HG03064 (cell line): ENCODE data around the gene ALX4.

Experiments
- ATAC-seq: cut with Tn5 transposase; IDR thresholded peaks from one replicate; pipeline ENCODE4 v1.9.1; 2021; ENCODE audit warnings: low read depth; ENCODE audit not compliant: unreplicated experiment

The ALX4 gene

DNA sequence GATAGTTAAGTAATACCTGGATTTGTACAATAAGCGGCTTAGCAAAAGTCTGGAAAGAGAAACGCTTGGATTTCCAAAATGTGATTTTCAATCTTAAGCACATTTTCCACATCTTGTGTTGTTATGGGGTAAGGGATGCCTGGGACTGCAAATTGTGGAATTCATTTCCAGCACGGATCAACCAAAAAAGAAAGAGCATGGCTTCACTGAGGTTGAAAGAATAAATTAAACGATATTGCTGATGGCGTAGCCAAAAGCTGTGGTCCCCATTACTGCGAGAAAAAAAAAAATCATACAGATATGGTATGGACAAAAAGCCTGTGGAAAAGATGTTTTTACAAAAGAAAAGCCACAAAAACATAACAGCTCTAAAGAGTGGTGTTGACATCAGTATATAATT lies 26.0 kb upstream of the ALX4 start:
- ATAC-seq = no peak

GRCh38 chr11:44335052-44335760 lies 25.3 kb upstream of the ALX4 start:
- ATAC-seq = no peak

GRCh38 chr11:44334356-44335004 lies 24.5 kb upstream of the ALX4 start:
- no peak for ATAC-seq

DNA sequence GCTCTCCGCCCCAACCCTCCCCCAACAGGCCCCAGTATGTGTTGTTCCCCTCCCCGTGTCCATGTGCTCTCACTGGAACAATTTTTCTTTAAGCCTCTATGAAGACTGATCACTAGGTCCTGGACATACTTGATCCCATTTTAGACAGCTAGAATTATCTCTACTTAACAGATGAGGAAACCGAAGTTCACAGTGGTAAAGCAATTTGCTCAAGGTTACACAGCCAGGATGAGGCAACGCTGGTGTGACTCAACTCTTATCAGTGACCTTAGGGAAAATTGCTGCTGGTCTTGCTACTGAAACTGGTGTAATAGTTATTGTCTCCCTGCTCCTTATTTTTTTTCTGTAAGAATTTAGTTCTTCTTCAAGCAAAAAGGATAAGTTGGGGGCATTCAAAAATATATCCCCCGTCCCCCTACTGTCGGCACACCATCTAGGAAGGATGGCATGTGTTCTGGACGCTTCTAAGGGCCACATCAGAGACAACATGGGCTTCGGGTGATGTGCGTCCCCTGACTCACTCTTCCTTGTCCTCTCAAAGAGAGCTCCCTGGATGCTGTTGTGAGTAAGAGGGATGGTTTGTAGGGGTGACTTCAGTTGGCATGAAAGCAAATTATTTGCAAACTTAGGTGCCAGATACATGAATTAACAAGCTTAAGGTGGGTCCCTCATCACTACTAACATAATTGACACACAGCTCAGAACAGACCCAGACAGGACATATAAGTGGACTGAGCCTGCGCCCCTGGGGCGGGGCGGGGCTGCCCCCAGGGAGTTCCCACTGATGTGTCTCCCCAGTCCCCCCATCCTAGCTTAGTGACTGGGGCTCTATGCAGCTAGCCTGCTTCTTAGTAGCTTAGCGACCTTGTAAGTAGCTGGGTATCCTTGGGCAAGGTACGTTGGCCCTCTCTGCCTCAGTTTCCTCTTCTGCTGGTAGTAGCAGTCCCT lies 23.6 kb upstream of the ALX4 start:
- ATAC-seq = no peak

- no peak for ATAC-seq
Observed at GRCh38 chr11:44332665-44333064, 22.7 kb upstream of the ALX4 start.

- ATAC-seq = no peak
Observed at GRCh38 chr11:44329472-44330230, 19.7 kb upstream of the ALX4 start.

GRCh38 chr11:44328138-44328660 lies 18.3 kb upstream of the ALX4 start:
- no peak for ATAC-seq

- ATAC-seq = no peak
Observed at GRCh38 chr11:44327730-44328129, 17.8 kb upstream of the ALX4 start.

DNA sequence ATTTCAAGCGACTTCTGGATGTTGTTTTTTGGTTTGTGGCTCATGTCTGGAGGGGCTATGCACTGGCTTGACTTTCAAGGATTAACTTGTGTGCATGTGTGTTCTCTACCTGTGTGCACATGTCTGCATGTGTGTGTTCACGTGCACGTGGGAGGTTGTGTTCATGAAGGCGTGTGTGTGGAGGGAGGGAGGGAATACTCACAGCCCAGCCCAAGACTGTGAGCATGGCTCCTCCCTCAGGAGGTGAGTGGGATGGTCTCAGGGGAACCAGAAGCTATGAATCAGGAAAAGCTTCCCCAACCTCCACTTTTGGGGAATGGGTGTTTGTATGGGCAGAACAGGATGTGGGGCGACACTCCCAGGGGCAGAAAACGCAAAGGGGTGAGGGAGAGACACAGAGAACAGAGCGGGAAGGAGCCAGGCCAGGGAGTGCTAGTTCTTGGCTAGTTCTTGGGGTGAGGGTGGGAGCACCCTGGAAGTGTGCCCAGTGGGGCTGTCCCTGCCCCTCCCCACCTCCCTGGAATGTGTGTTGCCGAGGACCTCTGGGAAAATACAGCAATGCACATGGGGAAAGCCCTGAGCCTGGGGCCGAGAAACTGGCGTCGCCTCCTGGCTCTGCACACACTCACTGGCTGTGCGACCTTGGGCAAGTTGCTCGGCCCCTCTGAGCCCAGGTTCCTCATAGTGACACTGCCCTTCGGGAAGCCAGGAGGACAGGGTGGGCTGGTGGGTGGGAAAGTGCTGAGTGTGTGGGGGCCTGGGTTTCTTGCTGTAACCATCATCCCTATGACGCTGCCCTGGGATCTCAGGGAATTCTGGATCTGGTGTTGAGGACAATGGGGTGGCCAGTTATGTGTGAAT lies 16.9 kb upstream of the ALX4 start:
- ATAC-seq = no peak

GRCh38 chr11:44325698-44326097 lies 15.8 kb upstream of the ALX4 start:
- ATAC-seq = no peak

DNA sequence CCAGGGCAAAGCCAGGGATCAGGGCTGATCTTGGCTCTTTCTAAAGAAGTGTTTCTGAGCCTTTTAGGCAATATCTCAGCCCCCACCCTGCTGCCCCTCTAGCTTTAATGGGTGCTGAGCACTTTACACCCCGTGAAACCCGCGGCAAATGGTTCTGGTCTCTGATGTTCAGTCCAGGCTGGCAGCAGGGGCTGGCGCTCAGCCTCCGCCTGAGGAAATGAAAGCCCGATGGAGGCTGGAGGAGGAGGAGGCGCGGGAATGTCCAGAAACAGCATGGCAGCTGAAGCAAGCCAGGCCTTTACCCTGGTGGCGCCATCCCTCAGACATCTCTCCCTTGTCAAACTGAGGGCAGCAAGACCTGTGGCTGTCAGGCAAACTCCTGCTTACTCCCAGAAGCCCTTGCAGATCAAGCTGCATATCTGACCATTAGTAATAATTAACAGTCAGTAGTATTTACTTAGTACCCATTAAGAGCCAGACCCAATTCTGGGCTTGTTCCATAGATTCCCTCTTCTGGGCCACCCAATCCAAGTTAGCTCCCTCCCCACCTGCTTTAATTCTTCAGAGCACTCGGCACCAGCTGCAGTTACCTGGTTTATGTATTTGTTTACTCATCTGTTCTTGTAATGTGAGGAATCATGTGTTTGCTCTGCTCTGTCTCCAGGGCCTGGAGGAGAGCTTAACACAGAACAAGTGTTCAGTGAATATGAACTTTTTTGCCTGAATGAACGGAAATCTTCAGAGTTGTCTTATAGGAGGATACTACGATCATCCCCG lies 15.0 kb upstream of the ALX4 start:
- no peak for ATAC-seq

- no peak for ATAC-seq
Observed at GRCh38 chr11:44324222-44324621, 14.3 kb upstream of the ALX4 start.

- ATAC-seq = no peak
Observed at GRCh38 chr11:44322243-44322642, 12.3 kb upstream of the ALX4 start.

DNA sequence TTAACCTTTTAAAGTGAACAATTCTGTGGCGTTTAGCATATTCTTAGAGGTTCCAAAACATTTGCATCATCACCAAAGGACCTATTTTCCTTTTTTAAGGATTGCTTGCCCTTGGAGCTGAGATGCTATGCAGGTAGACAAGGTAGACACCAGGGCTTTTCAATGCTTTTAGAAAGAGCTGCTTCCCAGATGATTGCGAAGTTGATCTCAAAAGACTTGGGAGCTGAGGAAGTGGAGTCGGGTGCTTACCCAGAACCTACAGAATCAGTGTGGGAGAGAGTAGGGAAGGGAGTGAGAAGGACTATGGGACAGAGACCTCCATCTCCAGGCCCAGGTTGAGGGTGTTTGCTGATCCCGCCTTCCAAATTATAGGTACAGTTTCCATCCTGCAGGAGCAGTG lies 11.1 kb upstream of the ALX4 start:
- ATAC-seq = no peak

DNA sequence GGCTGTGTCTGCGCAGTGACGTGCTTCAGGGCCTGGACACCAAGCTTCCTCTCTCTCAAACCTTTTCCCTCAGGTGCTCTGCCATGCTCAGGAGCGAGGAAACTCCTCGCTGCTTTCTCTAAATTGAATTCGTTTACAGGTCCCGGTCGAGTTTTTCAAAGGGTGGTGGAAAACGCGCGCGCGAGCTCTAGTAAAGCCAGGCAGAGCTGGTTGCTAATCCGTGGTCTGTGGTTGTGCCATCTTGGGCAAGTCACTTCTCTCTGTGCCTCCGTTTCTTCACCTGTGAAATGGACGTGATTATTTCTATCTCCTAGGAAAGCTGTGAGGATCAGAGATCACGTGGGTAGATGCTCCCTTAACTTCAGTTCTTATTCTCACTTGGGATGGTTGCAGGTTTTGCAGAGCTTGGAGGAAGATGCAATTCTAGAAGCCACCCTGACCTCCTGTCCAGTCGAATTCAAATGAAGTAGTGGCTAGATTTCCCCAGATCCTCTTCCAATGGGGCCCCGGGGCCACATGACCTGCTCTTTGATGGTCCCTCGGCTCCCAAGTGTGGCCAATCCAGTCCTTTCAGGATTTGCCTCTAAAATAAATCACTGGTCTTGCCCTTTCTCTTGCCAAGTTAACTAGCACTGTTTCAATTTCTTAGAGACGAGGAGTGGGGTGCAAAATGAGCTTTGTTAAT lies 10.5 kb upstream of the ALX4 start:
- no peak for ATAC-seq

GRCh38 chr11:44319552-44320288 lies 9.8 kb upstream of the ALX4 start:
- ATAC-seq = no peak

- ATAC-seq = no peak
Observed at GRCh38 chr11:44319170-44319551, 9.2 kb upstream of the ALX4 start.

DNA sequence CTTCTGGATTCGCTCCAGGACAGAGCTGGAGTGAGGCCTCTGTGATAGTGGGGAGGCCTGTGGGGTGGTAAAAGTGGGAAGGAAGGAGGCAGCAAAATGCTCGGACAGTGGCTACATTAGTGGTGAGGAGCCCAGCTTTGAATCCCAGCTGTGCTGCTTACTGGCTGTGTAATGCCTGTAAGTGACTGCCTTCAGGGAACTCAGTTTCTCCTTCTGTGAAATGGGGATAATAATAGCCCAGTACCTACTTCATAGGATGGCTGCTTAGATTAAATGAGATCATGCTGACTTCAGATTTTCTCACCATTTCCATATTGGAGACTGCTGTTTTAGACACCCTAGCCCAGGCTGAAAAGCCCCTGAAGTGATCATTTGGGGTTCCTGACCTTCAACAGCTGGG lies 8.4 kb upstream of the ALX4 start:
- ATAC-seq = no peak
